NCI-H1417 treated with DMSO at 0.1 percent for 48 hours (cell line): ENCODE results near the gene CABLES2.

Experiments
- DNase-seq: peaks from one replicate; lab custom pipeline; 2025; lab: John Stamatoyannopoulos, UW

CABLES2 gene

GRCh38 chr20:62361799-62362589, 45.1 kb downstream of the CABLES2 start:
- DNase-seq, result no peak

- no peak for DNase-seq
Observed at GRCh38 chr20:62360854-62361798, 46.0 kb downstream of the CABLES2 start.

GRCh38 chr20:62359491-62360121, 47.5 kb downstream of the CABLES2 start:
- no peak for DNase-seq

GRCh38 chr20:62359043-62359490, 48.0 kb downstream of the CABLES2 start:
- DNase-seq, result no peak

- no peak for DNase-seq
Observed at GRCh38 chr20:62358171-62359042, 48.7 kb downstream of the CABLES2 start.

- DNase-seq, result no peak
Observed at GRCh38 chr20:62357681-62358080, 49.4 kb downstream of the CABLES2 start.

- DNase-seq, result no peak
Observed at GRCh38 chr20:62357187-62357667, 49.9 kb downstream of the CABLES2 start.

- DNase-seq, result no peak
Observed at GRCh38 chr20:62356589-62357186, 50.4 kb downstream of the CABLES2 start.

- DNase-seq, result no peak
Observed at GRCh38 chr20:62355878-62356588, 51.1 kb downstream of the CABLES2 start.

GRCh38 chr20:62355516-62355877, 51.6 kb downstream of the CABLES2 start:
- DNase-seq, result no peak

- DNase-seq, result no peak
Observed at GRCh38 chr20:62354811-62355341, 52.2 kb downstream of the CABLES2 start.

GRCh38 chr20:62354031-62354808, 52.9 kb downstream of the CABLES2 start:
- no peak for DNase-seq

- no peak for DNase-seq
Observed at GRCh38 chr20:62353289-62354030, 53.6 kb downstream of the CABLES2 start.

- no peak for DNase-seq
Observed at GRCh38 chr20:62352402-62353288, 54.4 kb downstream of the CABLES2 start.

GRCh38 chr20:62351469-62352401, 55.4 kb downstream of the CABLES2 start:
- DNase-seq, result no peak
